GM12874 (cell line): ENCODE data around the gene ZSWIM6.

Source experiments
- CTCF ChIP-seq: IDR thresholded peaks from 2 replicates; pipeline ENCODE4 v1.5.1; 2011; ENCODE audit warnings: low read depth, mild to moderate bottlenecking, control low read depth, low read length, moderate library complexity; ENCODE audit not compliant: insufficient read depth

ZSWIM6 gene

GRCh38 chr5:61307611-61308010 lies 24.4 kb upstream of the ZSWIM6 start:
- TF ChIP-seq CTCF, result no peak

- TF ChIP-seq CTCF, result no peak
Observed at GRCh38 chr5:61308712-61309111, 23.3 kb upstream of the ZSWIM6 start.

GRCh38 chr5:61309115-61309514 lies 22.9 kb upstream of the ZSWIM6 start:
- no peak for TF ChIP-seq CTCF

GRCh38 chr5:61311056-61311610 lies 20.9 kb upstream of the ZSWIM6 start:
- TF ChIP-seq CTCF, result no peak

GRCh38 chr5:61311836-61312808 lies 19.9 kb upstream of the ZSWIM6 start:
- no peak for TF ChIP-seq CTCF

GRCh38 chr5:61313960-61314681 lies 17.9 kb upstream of the ZSWIM6 start:
- TF ChIP-seq CTCF, result no peak

GRCh38 chr5:61318376-61318775 lies 13.7 kb upstream of the ZSWIM6 start:
- TF ChIP-seq CTCF, result no peak
